Activated CD4-positive, alpha-beta T cell treated with anti-CD3 and anti-CD28 coated beads for 4 hours (primary cell): ENCODE measurements around the gene COPS8.
A peak's percentile ranks its signal among the peaks of the same experiment; 100 is the strongest.

ENCODE experiments used
- DNase-seq, 2 donors: peaks; one replicate each; pipeline ENCODE4 v3.0.0-alpha.2; 2020

The COPS8 gene

GRCh38 chr2:237066396-237066795 is 19.3 kb upstream of the COPS8 start:
- no peak for DNase-seq

DNA sequence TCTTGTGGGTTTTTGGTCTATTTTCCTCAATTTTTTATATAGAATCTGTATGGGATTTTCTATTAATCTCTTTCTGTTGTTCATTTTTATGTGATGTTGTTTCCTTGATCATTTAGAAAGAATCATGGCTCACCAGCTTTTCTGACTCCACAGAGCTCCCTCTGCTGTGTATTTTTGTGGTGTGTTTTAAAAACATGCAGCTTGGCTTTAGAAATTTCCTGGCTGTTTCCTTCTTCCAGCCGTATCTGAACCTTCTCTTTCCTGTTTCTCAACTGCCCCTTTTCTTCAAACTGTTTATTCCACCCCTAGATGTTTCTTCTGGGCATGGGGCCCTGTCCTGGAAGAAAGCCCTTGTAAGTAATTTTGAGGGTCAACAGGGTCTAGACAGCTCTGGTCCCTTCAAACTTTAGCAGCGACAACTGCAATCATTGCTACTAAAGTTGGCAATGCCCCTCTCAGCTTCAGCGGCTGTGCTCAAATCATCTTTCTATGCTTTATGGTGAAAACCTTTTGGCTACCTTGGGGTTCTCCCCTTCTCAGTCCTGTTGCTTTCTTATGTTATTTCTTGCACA is 17.6 kb upstream of the COPS8 start:
- no peak for DNase-seq

- DNase-seq: peak; percentile 54 to 76
These were observed 13.4 kb upstream of the COPS8 start for GRCh38 chr2:237072067-237072931.

DNA sequence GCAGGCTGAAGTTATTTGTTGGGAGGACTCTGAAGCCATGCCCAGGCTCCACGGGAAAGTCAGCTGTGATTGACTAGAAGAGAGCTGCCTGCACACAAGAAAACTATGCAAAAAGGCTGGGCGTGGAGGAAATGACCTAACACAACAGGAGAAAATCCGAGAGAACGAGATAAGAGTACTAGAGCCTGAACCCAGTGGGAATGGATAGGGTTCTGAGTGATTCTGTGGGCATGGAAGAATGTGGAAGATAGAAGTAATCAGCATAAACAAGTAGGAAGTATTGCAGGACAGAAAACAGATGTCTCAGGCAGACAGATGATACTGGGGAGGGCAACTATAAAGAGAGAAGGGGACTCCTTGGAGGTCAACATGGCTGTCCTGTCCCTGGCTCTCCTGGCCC is 12.1 kb upstream of the COPS8 start:
- DNase-seq: no peak

DNA sequence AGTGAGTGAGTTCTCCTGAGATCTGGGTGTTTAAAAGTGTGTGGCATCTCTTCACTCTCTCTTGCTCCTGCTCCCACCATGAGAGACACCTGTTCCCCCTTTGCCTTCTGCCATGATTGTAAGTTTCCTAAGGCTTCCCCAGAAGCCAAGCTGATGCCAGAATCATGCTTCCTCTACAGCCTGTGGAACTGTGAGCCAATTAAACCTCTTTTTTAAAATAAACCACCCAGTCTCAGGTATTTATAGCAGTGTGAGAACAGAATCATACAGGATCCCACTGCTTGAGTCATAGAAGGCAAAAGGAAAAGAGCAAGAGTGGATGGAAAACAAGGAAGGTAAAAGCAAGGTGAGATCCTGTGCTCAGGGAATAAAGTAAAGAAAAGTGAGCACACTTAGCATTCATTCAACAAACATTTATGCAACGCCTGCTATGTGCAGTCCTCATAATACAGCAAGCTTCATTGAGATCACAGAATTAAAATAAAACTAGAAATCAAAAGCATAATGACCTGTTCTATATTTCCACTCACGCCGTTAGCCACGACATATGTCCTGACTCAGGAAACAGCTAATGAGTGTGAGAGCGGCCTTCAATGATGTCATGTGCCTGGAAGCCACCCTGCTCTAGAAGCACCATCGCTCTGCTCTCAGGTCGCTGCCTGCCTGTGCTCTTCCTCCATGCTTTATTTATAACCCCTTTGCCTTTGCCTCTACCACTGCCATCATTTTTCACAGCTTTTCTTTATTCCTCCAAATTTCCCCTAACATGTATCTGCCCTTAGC is 11.3 kb upstream of the COPS8 start:
- no peak for DNase-seq

- no peak for DNase-seq
These were observed 9.7 kb upstream of the COPS8 start for GRCh38 chr2:237075749-237076599.

GRCh38 chr2:237081596-237081995 is 4.1 kb upstream of the COPS8 start:
- no peak for DNase-seq

DNA sequence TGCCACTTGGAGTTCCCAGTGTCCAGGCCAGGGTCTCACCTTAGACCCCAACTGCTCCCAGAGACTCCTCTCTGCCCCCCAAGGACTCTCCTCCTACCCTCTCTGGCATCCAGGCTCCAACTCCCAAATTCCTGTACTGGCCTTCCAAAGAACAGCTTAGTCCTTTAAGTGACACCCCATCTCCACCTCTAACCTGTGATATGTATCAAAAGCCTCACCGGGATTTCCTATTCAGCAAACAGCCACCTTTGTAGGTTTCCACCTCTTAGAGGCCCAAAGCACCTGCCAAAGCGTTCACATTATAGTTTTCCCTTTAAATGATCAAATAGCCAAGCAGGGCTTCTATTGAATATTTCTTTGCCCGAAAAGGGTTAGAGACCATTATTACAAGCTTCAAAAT is 2.7 kb upstream of the COPS8 start:
- no peak for DNase-seq

DNA sequence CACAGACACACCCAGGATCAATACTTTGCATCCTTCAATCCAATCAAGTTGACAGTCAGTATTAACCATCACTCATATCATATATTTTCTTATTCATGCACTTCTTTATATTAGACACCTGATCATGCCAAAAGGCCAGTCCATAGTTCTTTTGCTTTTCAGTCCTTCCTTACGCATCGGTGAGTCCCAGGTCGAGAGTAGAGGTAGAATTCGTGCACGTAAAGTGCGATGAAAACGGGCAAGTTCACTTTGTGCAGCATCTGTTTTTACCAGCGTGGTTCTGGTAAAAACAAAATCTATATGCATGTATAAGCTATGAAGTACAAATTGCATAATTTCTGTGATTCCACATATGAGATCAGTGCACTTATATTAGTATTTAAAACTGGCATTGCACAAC is 1.2 kb upstream of the COPS8 start:
- DNase-seq: no peak

DNA sequence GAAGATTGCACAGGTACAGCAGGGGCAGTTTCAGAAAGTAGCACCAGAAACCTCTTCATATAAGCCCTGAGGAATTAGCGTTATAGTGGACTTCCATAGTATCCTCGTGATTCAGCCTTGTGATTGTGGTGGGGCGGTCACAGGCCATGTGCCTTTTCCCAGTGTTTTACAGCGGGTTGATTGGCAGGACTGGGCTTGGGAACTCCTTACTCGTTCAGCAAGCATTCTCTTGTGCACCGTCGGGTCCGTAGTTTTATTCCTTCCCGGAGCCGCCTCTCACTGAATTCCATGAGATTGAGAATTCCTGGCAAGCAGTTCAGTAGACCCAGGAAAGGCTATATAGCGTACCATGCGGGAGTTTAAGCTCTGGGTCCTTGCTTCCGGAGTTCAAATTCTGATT is 5.2 kb downstream of the COPS8 start:
- no peak for DNase-seq

GRCh38 chr2:237091779-237092436 is 6.2 kb downstream of the COPS8 start:
- no peak for DNase-seq

GRCh38 chr2:237092506-237092905 is 6.8 kb downstream of the COPS8 start:
- no peak for DNase-seq

- DNase-seq: no peak
These were observed 7.5 kb downstream of the COPS8 start for GRCh38 chr2:237092920-237093781.

DNA sequence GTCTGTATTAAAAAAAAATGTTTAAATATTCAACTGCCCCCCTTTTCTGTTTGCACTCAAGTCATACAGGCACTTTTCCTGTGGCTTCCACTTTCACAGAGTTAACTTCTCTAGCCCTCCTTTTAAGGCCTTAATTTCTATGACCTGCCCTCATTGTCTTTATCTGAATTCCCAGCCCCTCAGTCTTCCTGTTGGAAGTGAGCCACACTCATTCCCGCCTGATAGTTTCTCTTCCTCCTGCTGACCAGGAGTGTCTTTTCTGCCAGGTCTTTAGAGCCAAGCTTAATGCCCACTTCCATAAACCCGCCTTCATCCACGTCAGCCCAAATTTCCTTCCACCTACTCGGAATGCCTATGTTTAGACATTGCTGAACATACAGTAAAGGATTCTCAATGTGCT is 10.5 kb downstream of the COPS8 start:
- DNase-seq: no peak

GRCh38 chr2:237096911-237097310 is 11.2 kb downstream of the COPS8 start:
- no peak for DNase-seq

- DNase-seq: no peak
These were observed 11.7 kb downstream of the COPS8 start for GRCh38 chr2:237097326-237097910.

DNA sequence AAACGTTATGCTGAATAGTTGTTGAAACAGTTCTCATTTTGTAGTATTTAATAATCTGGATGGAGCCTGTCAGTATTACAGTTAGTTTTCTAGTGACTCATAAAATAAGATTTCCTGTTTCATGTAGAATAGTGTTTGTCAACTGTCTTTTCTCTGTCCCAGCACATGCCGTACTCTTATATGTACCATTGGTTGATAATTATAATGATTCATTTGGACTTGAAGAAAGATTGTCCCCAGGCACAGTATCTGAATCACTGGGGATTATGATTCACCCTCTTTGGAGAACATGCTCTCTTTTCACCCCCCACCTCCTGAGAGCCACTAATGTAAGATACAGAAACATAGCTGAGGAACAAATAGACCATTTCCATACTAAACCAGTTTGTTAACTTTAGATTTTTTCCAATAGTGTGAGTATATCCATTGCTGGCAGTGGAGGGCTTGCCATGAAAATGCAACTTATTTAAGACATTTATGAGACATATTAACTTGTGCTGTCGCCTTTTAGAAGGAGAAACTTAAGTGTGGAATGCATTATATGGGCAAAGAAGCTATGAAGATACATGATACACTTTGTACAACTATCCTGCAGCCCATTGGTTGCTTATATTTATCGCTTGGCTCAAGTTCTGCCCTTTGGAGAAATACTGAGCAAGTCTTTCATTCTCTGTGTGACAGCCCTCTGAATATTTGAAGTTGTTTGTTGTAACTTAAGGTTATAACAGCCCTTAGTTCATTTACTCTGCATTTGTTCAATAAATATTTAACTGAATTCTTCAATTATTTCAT is 12.4 kb downstream of the COPS8 start:
- DNase-seq: no peak

GRCh38 chr2:237099804-237100203 is 14.1 kb downstream of the COPS8 start:
- no peak for DNase-seq

DNA sequence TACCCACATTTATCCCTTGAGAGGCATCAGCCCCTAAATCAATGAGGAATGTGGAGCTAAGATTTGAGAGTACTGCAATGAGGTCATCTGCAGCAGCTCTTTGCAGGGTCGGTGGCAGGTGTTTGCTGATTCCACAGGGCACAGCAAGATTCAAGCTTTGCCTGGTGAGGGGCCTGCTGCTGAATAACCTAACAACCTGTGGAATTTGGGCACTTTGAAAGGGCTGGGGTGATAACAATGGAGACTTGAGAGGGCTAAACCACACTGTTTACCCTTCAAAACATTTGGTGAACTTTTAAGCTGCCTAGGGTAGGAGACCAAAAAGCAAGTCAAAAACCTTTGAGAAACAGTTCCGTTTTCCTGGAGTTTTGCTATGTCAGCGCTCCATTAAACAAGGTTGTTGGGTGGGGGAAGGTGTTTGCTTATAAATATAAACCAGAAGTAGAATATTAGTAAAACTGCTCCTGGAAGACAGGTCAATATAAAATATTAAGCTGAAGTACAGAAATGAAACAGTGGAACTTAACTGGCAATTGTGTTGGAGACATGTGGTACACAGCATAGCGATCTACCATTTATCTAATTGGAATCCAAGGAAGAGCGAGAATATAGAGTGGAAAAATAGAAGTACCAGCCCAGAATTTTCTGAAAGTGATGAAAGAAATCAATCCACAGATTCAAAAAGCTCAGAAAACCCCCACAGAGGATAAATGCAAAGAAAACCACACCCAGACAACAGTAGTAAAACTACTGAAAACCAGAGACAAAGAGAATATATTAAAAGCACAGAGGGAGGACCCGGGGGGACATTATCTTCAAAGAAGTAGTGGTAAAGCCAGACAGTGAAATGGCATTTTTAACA is 15.7 kb downstream of the COPS8 start:
- DNase-seq: no peak
